Stimulated activated CD8-positive, alpha-beta memory T cell treated with anti-CD3 and anti-CD28 coated beads, Interleukin-12 subunit alpha, Interleukin-12 subunit beta, amount 100 ng/mL, for 24 hours (primary cell): Measurements from ENCODE around the gene MIPOL1.

Experiments used
- DNase-seq: peaks from one replicate; pipeline ENCODE4 v3.0.0-alpha.2; 2020; ENCODE audit errors: extremely low read depth

The MIPOL1 gene

GRCh38 chr14:37587131-37587803 is 389.5 kb downstream of the MIPOL1 start:
- no peak for DNase-seq

GRCh38 chr14:37587881-37588666 is 390.3 kb downstream of the MIPOL1 start:
- DNase-seq, result no peak

GRCh38 chr14:37588667-37588955 is 390.9 kb downstream of the MIPOL1 start:
- no peak for DNase-seq

- DNase-seq, result no peak
Measured at GRCh38 chr14:37588956-37589714, 391.4 kb downstream of the MIPOL1 start.

- no peak for DNase-seq
Measured at GRCh38 chr14:37589715-37590427, 392.1 kb downstream of the MIPOL1 start.

- DNase-seq, result no peak
Measured at GRCh38 chr14:37590428-37591139, 392.8 kb downstream of the MIPOL1 start.

GRCh38 chr14:37591311-37591940 is 393.7 kb downstream of the MIPOL1 start:
- DNase-seq, result no peak

GRCh38 chr14:37591941-37592481 is 394.3 kb downstream of the MIPOL1 start:
- no peak for DNase-seq

- DNase-seq, result no peak
Measured at GRCh38 chr14:37592482-37593408, 395.0 kb downstream of the MIPOL1 start.

- DNase-seq, result no peak
Measured at GRCh38 chr14:37593511-37594237, 395.9 kb downstream of the MIPOL1 start.

- DNase-seq, result no peak
Measured at GRCh38 chr14:37594238-37594970, 396.7 kb downstream of the MIPOL1 start.

- no peak for DNase-seq
Measured at GRCh38 chr14:37594971-37595808, 397.5 kb downstream of the MIPOL1 start, which contains the start of the genes FOXA1 and TTC6. Gene FOXA1 (minus strand): TSS chr14:37595249. CDS start chr14:37594972, 277 bp downstream. Gene TTC6 (plus strand): TSS chr14:37595629. CDS start chr14:37622065, 26,436 bp downstream.

- peak; percentile 42 for DNase-seq
Measured at GRCh38 chr14:37595809-37596621, 398.3 kb downstream of the MIPOL1 start.

- no peak for DNase-seq
Measured at GRCh38 chr14:37596790-37597472, 399.2 kb downstream of the MIPOL1 start.

GRCh38 chr14:37597538-37597913 is 399.8 kb downstream of the MIPOL1 start:
- DNase-seq, result no peak
